ENCODE measurements around the gene CYP1A1.

The CYP1A1 gene

DNA sequence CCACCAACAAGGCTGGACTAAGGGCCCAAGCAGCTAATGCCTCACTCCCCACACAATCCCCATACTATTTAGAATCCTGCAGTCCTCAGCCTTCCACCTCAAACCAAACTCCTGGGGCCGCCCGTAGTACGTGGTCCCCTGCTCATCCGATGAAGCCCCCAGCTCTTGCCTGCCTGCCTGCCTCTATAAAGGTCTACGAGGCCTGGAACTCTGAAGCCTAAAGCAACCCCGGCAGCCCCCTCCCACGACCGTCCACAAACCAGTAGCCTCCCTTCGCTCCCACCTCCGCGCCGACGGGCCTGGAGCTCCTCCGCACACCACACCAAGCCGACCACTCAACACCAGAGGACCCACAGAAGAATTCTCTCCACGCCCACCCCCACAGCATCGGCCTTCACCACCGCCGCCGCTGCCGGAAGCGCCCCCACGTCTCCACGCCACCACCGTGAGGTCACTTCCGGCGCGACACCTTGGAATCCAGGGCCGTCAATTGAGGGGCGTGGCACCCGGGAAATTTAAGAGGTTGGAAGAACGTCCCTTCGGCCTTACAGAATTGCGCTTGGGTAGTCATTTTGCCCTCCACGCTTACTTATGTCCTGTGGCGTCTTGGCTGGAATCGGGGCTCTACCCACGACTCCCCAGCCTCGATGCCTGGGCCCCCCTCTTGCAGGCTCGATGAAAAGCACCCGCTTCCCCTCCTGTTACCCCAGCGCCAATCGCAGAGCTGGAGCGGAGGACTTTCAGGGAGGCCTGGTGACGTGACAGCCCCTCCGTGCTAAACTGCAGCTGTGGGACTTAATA lies 29.5 kb downstream of the CYP1A1 start, which contains the start of gene EDC3:
Gene EDC3 (minus strand): TSS at position 428 of the 801 bp plus-strand sequence. CDS start 20,900 bp downstream, outside the sequence.
- DNase-seq (ENCODE audit: low read depth in 2 of 3, low spot score in 2 of 3), result peak; percentile 70 to 86 (median 71)

DNA sequence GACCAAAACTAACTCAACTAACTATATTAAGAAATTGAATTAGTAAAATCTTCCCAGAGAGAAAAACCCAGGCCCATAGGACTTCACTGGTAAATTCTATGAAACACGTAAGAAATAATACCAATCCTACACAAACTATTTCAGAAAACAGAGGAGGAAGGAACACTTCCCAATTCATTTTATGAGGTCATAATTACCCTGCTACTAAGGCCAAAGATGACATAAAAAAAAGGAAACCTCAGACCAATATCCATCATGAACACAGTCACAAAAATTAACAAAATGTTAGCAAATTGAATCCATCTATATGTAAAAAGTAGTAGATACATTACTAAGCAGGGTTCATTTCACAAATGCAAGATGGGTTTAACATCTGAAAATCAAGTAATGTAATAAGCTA lies 33.0 kb downstream of the CYP1A1 start:
- DNase-seq (ENCODE audit: low read depth in 2 of 3, low spot score in 2 of 3), result no peak

DNA sequence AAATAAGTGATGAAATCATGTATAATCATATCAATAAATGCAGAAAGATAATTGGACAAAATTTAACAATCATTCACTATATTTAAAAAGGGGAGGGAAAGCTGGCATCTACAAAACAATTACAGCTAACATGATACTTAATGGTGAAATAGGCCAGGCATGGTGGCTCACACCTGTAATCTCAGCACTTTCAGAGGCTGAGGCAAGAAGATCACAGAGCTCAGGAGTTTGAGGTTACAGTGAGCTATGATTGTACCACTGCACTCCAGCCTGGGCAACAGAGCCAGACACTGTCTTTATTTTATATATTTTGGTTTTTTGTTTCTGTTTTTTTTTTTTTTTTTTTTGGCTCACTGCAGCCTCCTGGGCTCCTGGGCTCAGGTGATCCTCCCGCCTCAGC lies 41.6 kb downstream of the CYP1A1 start:
- no peak for DNase-seq (ENCODE audit: low read depth in 2 of 3, low spot score in 2 of 3)

DNA sequence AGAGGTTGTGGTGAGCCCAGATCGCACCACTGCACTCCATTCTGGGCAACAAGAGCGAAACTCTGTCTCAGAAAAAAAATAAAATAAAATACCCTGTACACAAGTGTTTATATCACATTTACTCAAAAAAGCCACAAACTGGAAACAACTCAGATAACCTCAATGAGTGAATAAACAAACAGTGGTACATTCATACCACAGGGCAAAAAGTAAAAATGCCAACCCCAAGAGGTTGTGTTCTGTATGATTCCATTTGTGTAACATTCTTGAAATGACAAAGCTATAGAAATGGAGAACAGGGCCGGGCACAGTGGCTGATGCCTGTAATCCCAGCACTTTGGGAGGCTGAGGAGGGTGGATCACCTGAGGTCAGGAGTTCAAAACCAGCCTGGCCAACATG lies 42.4 kb downstream of the CYP1A1 start:
- DNase-seq (ENCODE audit: low read depth in 2 of 3, low spot score in 2 of 3), result no peak

DNA sequence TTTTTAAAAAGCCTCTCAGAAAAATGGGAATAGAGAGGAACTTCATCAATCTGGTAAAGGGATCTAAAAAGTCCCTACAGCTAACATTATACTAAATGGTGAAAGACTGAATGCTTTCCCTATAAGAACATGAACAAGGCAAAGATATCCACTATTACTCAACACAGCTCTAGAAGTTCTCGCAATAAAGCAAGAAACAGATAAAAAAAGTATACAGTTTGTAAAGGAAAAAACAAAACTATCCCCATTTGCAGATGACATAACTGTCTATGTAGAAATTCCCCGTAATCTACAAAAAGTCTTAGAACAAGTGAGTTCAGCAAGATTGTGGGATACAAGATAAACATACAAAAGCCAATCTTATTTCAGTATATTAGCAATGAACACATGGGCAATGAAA lies 44.9 kb downstream of the CYP1A1 start:
- no peak for DNase-seq (ENCODE audit: low read depth in 2 of 3, low spot score in 2 of 3)

DNA sequence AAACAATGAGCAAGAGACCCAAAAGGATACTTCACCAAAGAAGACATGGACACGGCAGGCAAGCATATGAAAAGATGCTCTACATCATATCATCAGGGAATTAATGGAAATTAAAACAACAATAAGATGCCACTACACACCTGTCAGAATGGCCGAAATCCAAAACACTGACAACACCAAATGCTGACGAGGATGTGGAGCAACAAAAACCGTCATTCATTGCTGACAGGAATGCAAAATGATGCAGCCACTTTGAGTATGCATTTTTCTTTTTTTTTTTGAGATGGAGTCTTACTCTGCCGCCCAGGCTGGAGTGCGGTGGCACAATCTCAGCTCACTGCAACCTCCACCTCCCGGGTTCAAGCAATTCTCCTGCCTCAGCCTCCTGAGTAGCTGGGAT lies 48.5 kb downstream of the CYP1A1 start:
- DNase-seq (ENCODE audit: low read depth in 2 of 3, low spot score in 2 of 3), result no peak

DNA sequence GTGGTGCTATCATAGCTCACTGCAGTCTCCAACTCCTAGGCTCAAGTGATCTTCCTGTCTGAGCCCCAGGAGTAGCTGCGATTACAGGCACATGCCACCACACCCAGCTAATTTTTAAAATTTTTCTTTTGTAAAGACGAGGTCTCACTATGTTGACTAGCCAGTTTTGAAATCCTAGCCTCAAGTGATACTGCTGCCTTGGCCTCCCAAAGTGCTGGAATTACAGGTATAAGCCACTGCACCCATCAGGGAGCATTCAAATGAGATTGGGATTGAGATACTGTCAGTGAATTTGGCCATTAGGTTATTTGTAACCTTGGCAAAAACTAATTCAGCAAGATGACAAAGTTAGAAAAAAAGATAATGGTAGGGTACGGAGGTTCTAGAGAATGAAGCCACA lies 51.2 kb downstream of the CYP1A1 start:
- no peak for DNase-seq (ENCODE audit: low read depth in 2 of 3, low spot score in 2 of 3)

DNA sequence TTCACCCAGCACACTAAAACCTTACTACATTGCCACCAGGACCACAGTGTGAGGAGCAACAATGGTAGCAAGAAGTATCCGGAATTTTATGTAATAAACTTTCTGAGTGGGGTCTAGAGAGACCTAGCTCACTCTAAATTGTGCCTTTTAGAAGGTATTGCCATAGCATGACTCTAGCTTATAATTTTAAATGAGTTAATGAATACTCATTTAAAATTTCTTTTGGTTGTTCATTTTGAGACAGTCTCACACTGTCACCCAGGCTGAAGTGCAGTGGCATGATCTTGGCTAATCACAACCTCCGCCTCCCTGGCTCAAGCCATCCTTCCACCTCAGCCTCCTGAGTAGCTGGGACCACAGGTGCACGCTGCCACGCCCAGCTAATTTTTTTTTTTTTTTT lies 55.7 kb downstream of the CYP1A1 start:
- no peak for DNase-seq (ENCODE audit: low read depth in 2 of 3, low spot score in 2 of 3)

Data from activated CD8-positive, alpha-beta memory T cell treated with anti-CD3 and anti-CD28 coated beads for 48 hours (primary cell).